Stimulated activated CD4-positive, alpha-beta T cell treated with anti-CD3 and anti-CD28 coated beads, Interleukin-15, amount 100 ng/mL, for 24 hours (primary cell): ENCODE results near the gene ASTN2.
"Not testable (repeated sequence)": the region's sequence is repeated elsewhere in the genome, so short reads cannot be mapped to it uniquely, and the experiment has no call there.

Experiments used
- DNase-seq: peaks from one replicate; pipeline ENCODE4 v3.0.0-alpha.2; 2020

Gene ASTN2

DNA sequence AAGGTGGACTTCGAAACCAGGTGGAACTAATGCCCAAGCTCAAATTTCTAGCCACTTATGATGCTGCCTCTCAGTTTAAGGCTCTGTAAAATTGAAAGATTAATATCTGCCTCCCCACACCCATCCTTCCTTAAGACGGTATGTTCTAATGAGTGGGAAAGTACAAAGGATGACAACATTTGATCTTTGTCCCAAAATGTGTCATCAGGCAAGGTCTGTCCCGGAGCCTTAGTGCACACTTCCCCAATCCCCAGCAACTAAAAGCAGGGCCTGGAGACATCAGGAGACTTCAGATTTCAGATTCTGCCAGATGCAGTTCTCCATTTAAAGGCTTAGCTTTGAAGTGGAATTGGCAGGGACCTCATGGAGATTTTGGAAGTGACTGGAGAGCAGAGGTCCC lies 316.5 kb downstream of the ASTN2 start:
- no peak for DNase-seq

GRCh38 chr9:117097761-117098160 lies 317.1 kb downstream of the ASTN2 start:
- no peak for DNase-seq

- no peak for DNase-seq
Observed at GRCh38 chr9:117096138-117096537, 318.7 kb downstream of the ASTN2 start.

- no peak for DNase-seq
Observed at GRCh38 chr9:117095081-117095480, 319.8 kb downstream of the ASTN2 start.

DNA sequence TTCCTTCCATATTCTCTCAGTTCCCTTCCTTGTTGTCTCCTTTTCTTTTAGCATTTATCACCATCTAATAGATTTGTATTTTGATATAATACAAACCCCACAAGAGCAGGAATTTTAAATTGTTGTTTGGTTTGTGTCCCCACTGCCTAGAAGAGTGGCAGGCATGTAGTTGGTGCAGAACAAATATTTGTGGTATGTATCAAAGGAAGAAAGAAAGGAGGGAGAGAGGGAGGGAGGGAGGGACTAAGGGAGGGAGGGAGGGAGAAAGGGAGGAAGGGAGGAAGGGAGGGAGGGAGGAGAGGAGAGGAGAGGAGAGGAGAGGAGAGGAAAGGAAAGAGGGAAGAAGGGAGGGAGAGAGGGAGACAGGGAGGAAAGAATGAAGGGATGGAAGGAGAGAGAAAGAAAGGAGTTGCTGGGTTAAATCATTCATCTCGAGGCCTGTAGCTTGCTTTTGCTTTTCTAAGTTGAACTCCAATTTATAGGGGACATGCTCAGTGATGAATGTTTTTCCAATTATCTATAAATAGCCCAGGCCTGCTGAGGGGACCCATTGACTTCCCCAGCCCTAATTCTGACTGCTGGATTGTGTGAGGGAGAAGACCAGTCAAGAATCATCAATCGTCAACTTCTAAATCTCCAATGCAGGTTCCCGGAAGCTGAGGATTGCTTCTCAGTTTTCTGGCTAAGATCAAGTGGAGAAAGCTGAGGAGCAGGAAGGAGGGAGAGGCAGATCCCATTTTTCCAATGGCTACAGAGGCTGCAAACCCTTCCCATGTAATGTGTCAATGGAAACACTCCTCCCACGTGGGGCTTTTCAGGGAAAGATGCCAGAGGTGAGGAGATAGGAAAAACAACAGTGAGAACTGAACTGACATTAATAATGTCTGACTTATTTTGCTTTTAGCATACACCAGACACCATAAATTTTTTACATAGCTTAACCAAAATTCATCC lies 320.7 kb downstream of the ASTN2 start:
- no peak for DNase-seq

DNA sequence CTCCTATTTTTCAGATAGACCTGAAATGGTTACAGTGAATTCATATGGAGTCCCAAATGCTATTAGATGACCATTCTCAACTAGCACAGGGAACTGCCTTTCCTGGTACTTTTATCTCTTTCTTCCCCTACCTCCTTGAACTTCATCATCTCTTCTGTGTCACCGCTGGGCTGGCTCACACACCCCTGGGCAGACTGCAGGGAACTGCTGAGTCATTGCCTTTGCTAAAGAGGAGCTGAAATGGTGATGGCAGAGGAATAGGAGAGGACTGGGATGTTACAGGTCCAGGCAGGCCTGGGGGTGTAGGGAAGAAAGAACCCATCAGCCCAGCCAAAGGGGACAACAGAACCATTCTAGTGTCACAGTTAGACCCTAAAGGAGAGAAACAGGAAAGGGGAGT lies 322.3 kb downstream of the ASTN2 start:
- DNase-seq = no peak

- no peak for DNase-seq
Observed at GRCh38 chr9:117091529-117091928, 323.3 kb downstream of the ASTN2 start.

- DNase-seq = no peak
Observed at GRCh38 chr9:117088786-117089185, 326.1 kb downstream of the ASTN2 start.

DNA sequence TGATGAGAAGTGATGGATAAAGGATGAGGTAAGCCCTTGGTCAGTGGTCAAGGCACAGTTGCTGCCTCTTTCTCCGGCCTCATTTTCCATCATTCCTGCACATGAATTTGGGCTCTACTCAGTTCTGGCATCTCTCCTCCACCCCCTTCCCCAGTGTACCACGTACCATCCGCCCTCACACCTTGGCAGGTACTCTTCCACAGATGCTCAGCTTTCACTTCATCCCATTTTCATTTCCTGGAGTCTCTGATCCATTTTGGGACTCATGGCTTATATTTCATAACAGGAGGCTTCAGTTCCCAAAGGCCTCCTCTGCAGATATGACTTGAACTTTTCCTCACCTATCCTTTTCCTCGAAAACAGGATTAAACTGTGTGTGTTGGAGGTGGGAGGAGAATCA lies 326.7 kb downstream of the ASTN2 start:
- DNase-seq = no peak

DNA sequence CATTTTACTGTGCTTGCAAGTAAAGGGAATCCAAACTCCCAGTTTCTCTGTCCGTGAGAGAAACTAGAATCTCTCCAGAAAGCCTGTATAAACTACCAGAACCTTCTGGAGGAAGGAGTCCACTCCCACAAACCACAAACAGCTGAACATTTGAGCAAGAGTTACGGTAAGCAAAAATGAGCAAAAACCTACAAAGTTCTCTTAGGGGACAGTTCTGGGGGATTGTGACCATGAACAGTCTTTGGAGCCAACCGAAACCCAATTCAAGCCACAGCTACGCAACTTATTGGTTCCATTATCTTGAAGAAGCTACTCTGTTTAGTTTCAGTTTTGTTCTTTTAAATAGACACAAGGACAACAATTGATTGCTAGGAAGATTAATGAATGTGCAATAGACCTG lies 330.6 kb downstream of the ASTN2 start:
- DNase-seq = no peak

DNA sequence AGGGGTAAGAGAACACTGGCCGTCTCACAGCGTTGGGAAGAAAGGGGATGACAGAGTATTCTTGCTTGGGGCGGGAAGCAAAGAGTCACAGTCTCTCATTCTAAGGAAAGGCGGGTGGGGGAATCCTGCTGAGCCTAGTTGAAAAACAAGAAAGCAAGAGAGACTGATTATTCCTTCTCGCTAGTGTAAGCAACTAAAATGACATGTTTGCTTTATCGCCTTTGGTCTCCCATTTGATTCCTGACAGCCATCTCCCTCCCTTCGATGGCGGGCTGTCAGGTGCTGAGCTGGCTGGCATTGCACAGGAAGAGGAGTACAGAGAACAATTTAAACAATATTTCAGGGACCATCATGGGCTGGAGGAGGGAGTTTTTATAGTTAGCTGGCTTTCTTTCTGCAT lies 331.3 kb downstream of the ASTN2 start:
- no peak for DNase-seq

- no peak for DNase-seq
Observed at GRCh38 chr9:117081641-117082317, 333.1 kb downstream of the ASTN2 start.

- no peak for DNase-seq
Observed at GRCh38 chr9:117080765-117081390, 334.0 kb downstream of the ASTN2 start.

GRCh38 chr9:117076571-117077290 lies 338.1 kb downstream of the ASTN2 start:
- no peak for DNase-seq

DNA sequence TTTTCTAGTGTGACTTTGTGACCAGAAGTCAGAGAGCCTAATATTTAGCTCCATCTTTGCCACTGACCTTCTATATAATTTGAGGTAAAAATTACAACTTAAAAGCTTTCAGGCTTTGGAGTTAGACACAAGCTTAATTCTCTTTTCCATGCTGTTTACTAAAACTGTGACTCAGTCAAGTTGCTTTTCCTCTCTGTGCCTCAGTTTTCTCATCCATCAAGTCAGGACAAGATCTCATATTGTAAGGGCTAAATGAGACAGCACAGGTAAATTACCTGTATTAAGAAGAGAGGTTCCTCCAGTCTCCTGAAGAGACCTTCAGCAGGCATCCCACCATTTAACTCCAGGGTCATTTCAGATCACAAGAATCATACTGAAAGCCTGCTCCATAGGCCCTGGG lies 339.2 kb downstream of the ASTN2 start:
- no peak for DNase-seq

DNA sequence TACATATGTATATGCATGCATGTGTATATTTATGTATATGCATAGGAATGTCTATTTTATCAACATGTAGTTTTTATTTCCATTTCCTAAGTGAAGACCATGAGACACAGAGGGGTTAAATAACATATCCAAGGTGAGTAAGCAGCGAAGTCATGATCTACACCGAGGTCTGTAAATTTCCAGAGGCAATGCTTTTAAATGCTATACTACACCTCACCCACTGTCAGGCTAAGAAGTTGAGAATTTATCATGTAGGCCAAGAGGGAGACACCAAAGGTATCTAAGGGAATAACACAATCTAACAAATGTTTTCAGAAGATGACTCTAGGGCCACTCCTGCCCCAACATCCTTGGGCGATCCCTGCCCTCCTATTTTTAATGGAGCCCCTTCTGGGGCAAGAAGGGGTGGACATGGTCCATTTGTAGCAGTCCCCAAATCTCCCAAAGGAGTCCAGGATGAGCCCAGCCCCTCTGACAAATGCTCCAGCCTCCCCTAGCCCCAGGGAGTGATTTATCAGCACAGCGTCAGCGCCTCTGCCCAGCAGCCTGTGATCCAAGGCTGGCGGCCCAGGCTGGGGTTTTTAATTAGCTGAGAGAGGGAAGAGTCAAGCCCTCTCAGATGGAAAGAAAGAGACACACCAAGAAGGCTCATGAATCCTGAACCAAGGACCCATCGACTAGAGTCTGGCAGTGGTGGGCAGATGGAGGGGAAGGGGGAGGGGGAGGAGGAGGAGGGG lies 339.9 kb downstream of the ASTN2 start:
- DNase-seq = no peak

GRCh38 chr9:117074342-117074662 lies 340.6 kb downstream of the ASTN2 start:
- DNase-seq = no peak

GRCh38 chr9:117073539-117074341 lies 341.1 kb downstream of the ASTN2 start:
- DNase-seq = peak; percentile 3

DNA sequence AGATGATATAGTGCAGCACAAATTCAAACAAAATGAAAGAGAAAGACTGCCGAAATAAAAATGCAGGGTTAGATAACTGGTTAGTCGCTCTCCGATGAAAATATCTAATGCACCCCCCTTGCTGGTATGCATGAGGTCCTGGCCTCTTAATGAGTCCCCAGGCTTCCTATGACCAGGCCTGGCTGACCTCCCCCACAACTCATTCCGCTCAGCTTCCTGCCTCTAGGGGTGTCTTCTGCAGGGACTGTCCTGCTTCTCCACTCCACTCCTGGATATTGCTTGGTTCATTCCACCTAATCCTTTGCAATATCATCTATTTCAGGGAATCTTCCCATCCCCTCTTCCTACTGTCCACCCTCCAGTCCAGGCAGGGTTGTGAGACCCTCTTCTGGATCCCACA lies 341.8 kb downstream of the ASTN2 start:
- no peak for DNase-seq

DNA sequence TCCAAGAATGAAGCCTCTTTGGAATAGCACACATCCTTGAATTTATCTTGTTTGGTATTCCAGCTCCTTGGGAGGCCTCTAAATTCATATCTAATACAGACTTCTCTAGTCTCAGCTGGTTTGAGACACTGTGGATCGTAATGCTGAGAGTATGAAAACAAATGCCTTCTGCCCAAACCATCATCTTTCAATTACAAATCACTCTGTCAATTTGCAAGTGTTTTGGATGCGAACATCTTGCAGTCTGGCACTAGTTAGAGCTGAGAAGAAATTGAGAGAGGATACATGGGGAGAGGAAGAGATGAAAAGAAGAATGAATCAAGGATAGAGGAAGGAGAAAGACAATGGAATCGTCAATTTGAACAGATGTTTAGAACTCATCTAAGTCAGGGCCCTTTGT lies 342.6 kb downstream of the ASTN2 start:
- DNase-seq = no peak

DNA sequence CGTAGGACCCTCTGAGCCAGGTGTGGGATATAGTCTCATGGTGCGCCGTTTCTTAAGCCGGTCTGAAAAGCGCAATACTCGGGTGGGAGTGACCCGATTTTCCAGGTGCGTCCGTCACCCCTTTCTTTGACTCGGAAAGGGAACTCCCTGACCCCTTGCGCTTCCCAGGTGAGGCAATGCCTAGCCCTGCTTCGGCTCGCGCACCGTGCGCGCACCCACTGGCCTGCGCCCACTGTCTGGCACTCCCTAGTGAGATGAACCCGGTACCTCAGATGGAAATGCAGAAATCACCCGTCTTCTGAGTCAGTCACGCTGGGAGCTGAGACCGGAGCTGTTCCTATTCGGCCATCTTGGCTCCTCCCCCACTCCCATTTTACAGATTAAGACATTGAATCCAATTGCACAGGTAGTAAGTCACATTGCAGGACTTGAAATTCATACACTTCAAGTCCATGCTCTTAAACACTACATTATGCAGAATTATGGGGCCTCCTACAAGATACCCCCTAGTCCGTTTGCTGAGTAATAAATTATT lies 343.1 kb downstream of the ASTN2 start:
- DNase-seq = not testable (repeated sequence)
